Activated CD4-positive, CD25-positive, alpha-beta regulatory T cell treated with anti-CD3 and anti-CD28 coated beads, Interleukin-2, amount 50 U/mL, for 16 hours (primary cell): ENCODE measurements around the gene C16orf96.

Experiments
- DNase-seq: peaks from one replicate; pipeline ENCODE4 v3.0.0-alpha.2; 2020; ENCODE audit warnings: low read depth, low spot score

C16orf96 gene

DNA sequence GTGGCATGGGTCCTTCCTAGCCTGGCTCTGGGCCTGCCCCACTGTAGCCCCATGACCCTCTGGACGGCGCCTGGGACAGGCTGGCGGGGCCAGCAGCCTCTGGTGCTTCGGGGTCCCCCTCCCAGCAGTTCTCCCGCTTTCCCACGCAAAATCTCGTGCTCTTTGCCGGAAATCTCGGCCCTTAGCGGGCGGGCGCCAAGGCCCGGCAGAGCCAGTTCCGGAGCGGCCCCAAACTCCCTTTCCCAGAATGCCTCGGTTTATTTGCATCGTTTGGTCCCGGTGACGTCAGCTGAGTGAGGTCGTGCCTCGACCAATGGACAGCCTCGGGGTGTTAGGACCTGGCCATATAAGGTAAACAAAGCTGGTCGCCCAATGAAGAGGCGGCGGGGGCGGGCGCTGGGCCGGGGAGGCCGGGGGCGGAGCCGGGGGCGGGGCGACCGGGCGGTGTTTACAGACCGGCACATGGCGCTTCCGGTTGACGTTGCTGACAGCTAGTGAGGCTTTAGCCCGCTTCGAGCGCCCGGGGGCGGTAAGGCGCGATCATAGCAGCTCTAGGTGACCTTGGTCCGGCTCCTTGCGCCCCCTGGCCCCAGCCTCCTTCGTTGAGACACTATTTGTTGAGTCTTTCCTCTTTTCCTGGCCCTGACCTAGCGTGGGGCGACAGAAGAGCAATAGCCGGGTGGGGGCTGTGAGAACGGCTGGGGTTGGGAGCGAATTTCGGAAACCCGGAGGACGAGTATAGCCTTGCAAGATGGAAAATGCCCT lies 60.1 kb downstream of the C16orf96 start:
- peak; percentile 99 for DNase-seq

DNA sequence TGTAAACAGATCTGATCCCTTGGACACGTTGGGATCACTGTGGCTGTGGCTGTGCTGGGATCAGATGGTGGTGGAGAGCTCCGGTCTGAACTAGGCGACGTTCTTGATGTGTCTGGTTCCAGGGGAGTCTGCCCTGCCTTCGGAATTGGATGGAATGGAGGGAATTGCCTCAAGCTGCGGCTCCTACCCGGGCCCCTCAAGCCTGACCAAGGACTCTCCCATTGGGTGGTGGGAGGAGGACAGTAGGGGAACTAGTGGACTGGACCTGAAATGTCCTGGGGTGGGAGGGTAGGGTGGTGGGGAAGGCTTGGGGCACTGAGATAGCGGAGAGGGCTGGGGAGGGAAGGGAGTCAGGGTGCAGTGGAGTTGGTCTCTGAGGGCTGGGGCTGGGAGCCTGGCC lies 61.7 kb downstream of the C16orf96 start:
- no peak for DNase-seq

DNA sequence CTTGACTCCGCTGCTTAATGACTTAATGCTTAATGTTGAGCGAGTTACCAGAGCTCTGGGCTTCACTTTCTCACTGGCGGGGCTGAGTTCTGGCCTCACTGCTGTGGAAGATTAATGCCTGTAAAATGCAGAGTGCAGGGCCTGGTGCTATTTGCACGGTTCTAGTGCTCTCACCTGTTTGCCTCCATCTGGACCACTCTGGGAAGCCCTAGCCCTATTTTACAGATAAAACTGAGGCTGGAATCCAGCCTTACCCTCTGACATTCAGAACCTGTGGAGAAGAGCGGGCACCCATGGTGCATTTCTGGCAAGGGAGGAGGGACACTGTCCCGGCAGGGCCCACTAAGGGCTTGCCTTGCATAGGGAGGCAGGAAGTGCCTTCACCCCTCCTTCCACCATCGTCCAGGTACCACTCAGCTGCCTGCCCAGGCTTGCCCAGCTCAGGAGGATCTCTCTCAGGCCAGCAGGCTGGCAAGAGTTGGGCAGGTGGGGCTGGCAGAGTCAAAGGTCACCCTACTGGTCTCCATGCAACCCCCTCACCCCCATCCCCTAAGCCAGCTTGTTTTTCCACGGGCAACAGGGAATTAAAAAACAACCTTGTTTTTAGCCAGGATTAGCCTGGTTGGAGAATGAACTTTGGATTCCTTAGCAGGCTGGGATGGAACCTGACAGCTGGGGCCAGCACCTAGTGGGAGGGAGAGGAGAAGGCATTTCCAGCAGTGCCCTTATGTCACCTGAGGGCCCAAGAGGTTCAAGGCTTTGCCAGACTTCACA lies 62.7 kb downstream of the C16orf96 start:
- no peak for DNase-seq

DNA sequence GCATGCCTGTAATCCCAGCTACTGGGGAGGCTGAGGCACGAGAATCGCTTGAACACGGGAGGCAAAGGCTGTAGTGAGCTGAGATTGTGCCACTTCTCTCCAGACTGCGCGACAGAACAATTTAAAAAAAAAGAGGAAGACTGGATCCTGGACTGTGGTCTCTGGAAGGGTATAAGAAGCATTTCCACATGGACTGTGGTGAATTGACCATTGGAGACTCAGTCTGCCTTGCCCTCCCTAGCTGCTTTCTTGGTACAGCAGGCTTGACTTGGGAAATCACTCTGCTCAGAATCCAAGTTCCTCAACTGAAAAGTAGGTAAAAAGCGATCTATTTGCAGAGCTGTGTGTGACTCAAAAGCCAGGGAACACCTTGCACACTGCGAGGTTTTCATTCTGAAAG lies 67.5 kb downstream of the C16orf96 start:
- DNase-seq: no peak

DNA sequence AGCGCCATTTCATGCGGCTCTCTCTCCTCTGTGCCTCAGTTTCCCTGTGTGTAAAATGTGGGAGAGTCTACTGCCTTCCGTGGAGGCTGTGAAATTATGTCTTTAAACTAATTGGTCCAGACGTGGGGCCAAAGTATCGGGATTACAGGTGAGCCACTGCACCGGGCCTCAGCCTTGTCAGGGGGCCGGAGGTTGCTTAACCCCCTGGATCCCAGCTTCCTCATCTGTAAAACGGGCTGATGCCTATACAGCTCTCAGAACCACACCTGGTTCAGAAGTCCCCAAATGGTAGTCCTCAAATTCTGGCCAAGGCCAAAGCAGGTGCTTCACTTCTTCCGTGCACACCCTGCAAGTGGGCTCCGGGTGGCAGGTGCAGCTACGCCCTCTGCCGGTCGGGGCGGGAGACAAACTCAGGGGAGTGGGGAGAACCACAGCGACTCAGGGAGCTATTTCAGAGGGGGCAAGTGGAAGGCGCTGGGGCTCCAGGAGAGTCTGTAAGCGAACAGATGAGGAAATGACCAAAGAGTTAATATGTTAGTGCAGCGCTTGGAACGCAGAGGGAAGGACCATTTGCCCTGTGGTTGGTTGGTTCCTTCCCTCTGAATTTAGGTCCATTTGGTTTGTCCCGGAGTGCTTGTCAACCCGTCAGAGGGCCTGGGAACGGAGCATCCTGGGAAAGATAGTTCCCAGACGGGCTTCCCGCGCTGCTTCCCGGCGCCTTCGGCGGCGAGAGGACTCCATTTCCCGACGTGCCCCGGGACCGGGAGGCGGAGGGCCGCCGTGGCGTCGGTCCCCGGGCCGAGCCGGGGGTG lies 68.1 kb downstream of the C16orf96 start, which contains the start of gene MGRN1:
TSS of gene MGRN1 (plus strand) at position 812 of the 812 bp plus-strand sequence. CDS start 135 bp downstream, outside the sequence.
- peak; percentile 83 for DNase-seq

DNA sequence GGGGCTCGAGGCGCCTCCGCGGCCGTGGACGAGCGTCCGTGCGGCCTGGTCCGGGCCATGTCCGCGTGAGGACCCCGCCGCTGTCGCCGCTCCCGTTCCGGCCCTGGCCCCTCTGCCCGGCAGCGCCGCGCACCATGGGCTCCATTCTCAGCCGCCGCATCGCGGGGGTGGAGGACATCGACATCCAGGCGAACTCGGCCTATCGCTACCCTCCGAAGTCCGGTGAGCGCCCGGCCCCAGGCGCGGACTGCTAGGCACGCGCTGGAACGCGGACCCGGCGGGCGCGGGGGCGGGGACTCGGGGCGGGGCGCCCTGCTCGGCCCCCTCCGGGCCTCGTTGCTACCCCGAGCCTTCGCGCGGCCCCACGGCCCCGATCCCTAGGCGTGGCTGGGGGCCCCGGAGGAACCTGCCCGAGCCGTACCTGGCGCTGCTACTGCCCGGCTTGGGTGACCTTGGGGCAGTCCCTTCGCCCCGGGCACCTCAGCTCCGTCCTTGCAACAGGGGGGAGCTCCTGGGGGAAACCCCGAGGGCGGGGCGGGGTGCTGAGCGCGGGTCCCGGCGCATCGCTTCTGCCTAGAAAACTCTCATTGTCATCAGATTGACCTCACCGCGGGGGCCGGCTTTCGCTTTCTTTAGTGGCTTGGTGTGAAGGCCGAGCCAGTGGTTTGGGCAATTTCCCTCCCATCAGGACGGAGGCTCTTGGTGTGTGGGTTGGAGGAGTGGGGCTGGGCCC lies 68.9 kb downstream of the C16orf96 start:
- no peak for DNase-seq

DNA sequence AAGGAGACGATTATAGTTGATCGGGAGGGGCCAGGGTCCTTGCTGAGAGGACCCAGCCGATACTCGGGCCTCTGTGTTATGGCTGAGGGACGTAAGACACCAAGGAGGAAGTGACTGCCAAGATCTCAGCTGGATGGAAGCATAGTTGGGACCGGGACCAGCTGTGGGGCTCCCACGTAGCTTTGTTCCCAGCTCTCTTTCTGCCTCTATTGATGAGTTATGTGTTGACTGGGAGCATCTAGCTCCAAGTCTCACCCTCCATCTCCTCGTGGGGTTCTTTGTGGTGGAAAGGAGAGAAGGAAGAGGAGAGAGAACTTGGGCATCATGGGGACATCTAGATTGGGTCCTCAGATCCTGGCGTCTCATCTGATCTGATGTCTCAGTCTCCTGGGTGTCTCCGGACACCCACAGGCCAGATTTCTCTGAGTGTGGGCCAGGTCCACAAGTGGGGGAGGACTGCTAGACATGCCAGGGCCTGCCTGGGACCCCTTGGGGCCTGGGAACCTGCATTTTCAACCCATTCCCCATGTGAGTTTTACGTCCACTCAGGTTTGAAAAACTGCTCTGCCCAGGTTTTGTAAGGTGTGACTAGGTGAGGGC lies 69.5 kb downstream of the C16orf96 start:
- no peak for DNase-seq

DNA sequence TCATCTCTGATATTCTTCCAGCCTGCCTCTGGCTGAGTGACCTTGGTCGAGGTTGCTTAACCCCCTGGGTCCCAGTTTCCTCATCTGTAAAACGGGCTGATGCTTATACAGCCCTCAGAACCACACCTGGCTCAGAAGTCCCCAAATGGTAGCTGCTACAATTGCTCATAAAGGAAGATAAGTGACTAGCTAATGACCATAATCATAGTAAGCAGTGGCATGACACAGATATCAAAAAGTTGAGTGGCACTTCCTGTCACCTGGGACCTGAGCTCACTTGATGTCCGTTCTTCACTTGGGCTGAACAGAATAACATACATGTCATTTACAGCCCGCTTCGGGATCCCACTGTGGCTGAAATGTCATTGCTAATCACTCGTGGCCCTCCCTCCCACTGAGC lies 70.3 kb downstream of the C16orf96 start:
- no peak for DNase-seq

DNA sequence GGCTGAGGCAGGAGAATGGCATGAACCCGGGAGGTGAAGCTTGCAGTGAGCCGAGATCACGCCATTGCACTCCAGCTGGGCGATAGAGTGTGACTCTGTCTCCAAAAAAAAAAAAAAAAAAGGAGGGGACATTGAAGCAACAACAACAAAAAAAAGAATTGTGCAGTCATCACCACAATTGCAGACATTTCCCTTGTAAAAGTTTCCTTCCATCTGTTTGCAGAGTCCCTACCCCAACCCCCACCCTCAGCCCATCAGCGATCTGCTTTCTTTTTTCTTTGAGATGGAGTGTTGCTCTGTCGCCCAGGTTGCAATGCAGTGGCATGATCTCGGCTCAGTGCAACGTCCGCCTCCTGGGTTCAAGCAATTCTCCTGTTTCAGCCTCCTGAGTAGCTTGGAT lies 72.1 kb downstream of the C16orf96 start:
- DNase-seq: no peak

DNA sequence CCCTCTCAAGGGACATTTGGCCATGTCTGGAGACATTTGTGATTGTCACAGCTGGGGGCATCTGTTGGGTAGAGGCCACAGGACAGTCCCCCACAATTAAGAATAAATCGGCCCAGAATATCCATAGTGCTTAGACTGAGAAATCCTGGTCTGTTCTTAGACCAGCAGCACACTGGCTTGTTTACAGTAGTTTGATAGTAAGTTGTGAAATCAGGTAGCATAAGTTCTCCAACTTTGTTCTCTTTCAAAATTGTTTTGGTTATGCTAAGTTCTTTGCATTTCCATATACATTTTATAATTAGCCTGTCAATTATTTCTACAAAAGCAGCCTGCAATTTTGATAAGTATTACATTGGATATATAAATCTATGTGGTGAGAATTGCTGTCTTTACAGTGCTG lies 75.3 kb downstream of the C16orf96 start:
- no peak for DNase-seq

DNA sequence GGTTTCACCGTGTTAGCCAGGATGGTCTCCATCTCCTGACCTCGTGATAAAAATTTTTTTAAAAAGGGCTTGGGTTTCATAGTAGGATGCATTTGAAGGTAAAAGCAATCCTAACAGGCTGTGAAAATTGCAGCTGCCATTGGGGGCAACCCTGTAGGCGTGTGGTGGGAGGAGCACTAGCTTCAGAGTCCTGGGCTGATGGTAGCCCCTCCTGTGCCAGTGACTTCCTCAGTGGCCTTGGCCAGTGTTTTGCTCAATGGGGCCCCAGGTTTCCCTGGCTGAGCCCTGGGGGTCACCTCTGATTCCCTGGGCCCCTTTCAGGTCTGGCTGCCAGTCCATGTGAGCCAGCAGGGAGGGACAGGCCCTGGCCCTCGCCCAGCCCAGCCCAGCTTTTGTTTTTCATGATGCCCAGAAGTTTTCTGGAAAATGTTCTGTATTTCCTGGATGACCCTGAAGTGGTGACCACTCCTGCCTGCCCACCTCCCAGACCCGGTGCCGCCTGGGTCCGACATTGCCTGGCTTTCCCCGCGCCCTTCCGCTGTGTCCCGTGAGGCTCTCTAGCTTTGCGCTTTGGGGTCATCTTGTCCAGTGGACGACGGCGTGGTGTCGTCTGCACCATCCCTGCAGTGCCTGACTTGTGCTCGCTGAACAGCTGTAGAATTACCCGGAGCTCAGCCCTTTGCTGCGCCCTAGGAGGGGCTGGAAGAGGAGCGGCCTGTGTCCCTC lies 77.9 kb downstream of the C16orf96 start:
- no peak for DNase-seq

DNA sequence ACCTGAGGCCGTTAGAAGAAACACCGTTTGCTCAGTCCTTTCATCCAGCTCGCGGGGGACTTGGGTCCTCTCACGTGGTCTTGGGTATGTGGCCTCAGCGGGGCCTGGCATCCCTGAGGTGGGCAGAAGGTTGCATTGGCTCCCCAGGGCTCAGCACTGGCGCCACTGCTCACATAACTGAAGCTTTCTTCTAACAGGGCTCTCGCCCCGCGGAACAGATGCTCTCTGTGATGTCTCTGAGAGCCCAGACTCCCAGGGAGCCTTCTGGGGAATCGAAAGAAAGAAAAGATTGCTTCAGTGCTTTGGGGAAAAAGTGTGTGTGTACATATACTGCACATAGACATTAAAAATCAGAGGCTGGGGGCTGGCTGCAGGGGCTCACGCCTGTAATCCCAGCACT lies 78.6 kb downstream of the C16orf96 start:
- DNase-seq: no peak

DNA sequence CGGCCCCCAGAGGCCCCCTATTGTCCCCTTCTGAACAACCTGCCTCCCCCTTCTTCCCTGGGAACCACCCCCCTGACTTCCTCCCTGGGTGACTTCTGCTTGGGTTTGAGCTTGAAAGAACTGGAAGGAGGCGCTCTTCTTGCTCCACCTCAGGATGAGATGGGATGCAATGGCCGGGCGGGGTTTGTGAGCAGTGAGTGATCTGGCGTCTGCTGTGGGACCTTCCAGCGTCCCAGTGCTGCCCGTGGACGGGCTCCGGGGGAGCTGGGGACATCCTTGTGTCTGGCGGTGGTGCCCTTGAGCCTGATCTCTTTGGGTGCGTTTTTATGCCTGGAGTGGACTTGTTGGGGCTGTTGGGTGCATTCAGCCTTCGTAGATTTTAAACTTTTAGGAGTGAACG lies 80.1 kb downstream of the C16orf96 start:
- DNase-seq: no peak

DNA sequence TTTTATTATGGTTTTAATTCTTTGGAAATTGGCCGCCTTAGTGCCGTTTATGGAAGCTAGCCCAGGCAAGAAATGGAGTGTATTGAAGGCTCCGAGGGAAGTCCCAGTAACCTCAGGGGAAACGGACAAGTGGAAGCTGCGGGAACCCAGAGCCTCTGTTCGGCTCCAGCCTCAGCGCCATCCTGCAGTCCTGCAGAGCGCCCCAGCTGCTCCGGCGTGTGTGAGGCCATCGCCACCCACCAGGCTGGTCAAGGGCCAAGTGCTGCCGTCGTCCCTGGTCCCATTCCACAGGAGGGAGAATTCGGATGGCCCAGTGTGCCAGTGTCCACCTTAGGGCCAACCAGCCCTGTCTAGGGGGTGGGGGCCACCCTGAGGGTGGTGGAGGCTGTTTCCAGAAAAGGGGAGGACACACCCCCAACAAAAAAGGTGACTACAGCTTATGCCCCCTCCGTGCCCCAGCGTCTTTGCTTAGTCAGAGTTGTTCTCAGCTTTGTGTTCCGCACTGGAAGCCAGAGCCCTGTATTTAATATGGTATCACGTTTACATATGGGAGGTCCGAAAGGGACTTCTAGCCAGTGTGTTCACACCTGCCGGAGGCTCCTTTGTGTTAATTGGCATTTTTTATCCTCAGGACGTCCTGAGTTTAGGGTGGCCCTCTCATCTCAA lies 81.5 kb downstream of the C16orf96 start:
- DNase-seq: no peak

DNA sequence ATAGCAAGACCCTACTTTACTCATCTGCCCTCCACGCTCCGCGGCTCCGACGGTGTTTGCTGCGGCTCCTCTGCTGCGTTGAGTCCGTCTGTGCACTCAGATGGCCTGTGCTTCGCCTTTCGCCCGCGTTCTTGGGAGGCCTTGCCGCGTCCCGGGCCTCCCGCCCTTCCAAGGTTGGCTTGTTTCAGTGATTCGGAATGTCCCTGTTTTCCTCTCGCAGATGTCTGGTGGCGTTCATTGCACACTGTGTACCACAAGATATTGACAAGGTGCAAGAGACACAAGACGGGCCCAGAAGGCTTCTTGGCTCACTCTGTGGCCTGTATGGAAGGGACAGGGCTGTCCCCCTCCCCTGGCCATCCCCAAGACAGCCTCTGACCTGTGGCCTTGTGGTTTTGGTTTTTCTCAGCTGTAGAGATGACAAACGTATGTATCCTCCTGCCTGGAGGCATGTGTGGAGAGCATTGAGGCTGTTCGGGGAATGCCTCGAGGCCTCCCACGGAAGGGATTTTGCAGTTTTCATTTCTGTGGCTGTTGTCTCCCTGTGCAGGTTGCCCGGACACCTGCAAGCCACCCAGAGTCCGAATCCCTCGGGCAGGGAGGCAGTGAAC lies 83.9 kb downstream of the C16orf96 start:
- DNase-seq: no peak

DNA sequence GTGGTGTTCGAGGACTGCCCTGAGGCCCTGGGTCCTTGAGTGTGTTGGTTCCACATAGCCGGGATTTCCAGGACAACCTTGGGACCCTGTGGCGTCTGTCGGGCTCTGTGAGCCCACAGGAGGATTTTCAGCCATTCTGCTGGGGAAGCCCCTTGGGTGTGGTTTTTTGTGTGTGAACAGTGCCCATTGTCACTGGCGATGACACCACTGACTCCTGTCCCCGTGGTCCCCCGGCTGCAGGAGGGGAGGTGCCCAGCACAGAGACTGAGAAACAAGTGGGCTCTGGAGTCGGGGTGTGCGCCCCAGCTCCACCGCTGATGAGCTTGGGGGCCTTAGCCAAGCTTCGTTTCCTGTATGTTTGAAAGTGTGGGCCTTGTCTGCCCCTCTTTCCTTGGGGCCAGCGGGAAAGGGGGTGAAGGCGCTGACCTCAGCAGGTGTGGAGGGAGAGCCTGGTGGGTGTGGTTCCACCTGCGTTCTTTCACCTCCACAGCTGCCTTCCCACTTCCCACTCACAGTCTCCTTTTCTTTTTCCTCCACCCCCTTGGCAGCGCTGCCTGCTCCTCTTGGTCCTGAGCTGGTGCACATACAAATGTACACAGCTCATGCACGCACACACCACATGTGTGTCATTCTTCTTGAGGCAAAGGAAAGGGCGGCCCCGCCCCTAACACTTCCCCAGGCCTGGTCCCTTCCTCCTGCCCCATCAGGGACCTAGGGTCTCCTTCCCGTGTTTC lies 84.6 kb downstream of the C16orf96 start:
- no peak for DNase-seq

DNA sequence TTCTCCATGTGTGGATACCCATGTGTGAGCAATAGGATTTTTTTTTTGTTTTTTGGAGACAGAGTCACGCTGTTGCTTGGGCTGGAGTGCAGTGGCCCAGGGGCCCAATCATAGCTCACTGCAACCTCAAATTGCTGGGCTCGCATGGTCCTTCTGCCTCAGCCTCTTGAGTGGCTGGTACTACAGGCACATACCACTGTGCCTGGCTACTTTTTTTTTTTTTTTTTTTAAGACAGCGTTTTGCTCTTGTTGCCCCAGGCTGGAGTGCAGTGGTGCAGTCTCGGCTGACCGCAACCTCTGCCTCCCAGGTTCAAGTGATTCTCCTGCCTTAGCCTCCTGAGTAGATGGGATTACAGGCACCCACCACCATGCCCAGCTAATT lies 85.2 kb downstream of the C16orf96 start:
- DNase-seq: no peak

DNA sequence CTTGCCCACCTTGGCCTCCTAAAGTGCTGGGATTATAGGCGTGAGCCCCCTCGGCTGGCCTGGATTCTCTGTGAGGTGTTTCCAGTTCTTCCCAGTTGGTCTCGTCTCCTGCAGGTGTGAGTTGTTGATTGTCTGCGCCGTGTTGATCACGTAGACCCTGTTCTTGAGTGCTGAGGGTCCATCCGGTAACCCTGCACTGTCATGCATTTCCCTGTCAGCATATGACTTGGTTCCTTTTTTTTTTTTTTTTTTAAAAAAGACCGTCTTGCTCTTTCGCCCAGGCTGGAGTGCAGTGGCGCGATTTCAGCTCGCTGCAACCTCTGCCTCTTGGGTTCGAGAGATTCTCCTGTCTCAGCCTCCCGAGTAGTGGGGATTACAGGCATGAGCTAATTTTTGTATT lies 85.8 kb downstream of the C16orf96 start:
- DNase-seq: no peak
